WTC11 (cell line): Measurements from ENCODE around the gene DHFR. TPM values are rescaled to one million over a fixed set of nuclear protein-coding genes. Genes with fewer than 3 reads are reported as not detected.

ENCODE experiments used
- ATAC-seq: fragments of 200-7000 bp; cut with Tn5 transposase; 2 replicates; pipeline ENCODE4 v1.10.0; 2021; ENCODE audit warnings: mild to moderate bottlenecking, moderate library complexity
- CTCF ChIA-PET: fragments of 300-600 bp; sonication (Branson Sonifier 250); formaldehyde crosslinking; loops from one replicate; lab custom pipeline; 2021; ENCODE audit warnings: antibody characterized with exemption; lab: Charles Lee
- POLR2A ChIA-PET: fragments of 350-600 bp; sonication (Branson Sonifier 250); formaldehyde crosslinking; loops from one replicate; lab custom pipeline; 2021; ENCODE audit warnings: antibody characterized with exemption; lab: Charles Lee
- DNase-seq: peaks from one replicate; pipeline ENCODE4 v3.0.0; 2021; ENCODE audit warnings: low spot score
- H3K27ac Mint-ChIP-seq: 2 replicates; pipeline ENCODE4 v1.8.0; 2021; ENCODE audit warnings: mixed read lengths
- H3K27me3 Mint-ChIP-seq: 2 replicates; pipeline ENCODE4 v1.8.0; 2021; ENCODE audit warnings: low read depth, mild to moderate bottlenecking, moderate library complexity, mixed read lengths
- H3K36me3 Mint-ChIP-seq: 2 replicates; pipeline ENCODE4 v1.8.0; 2021; ENCODE audit warnings: mixed read lengths
- H3K4me1 Mint-ChIP-seq: 2 replicates; pipeline ENCODE4 v1.8.0; 2022; ENCODE audit warnings: mixed read lengths
- H3K4me3 Mint-ChIP-seq: 2 replicates; pipeline ENCODE4 v1.8.0; 2021; ENCODE audit warnings: mild to moderate bottlenecking, moderate library complexity, mixed read lengths
- H3K9me3 Mint-ChIP-seq: 2 replicates; pipeline ENCODE4 v1.8.0; 2021; ENCODE audit warnings: mixed read lengths
- ELF4 ChIP-seq: sonication (generic); formaldehyde crosslinking; IDR thresholded peaks from 2 replicates; pipeline ENCODE4 v1.8.1; 2022; ENCODE audit warnings: low read depth, mild to moderate bottlenecking, moderate library complexity, missing genetic modification reagents
- EMX1 ChIP-seq: fragments of 250-450 bp; sonication (Bioruptor Pico); IDR thresholded peaks from 2 replicates; pipeline ENCODE4 v1.8.0; 2021; ENCODE audit warnings: mild to moderate bottlenecking
- FOXJ3 ChIP-seq: sonication (generic); formaldehyde crosslinking; IDR thresholded peaks from 2 replicates; pipeline ENCODE4 v1.9.0; 2021; ENCODE audit warnings: missing genetic modification reagents, mild to moderate bottlenecking, borderline replicate concordance
- FOXP1 ChIP-seq: sonication (generic); formaldehyde crosslinking; IDR thresholded peaks from 2 replicates; pipeline ENCODE4 v1.8.0; 2022; ENCODE audit warnings: missing genetic modification reagents, mild to moderate bottlenecking, moderate library complexity, borderline replicate concordance
- IRF2 ChIP-seq: sonication (generic); formaldehyde crosslinking; IDR thresholded peaks from 2 replicates; pipeline ENCODE4 v1.8.0; 2022; ENCODE audit warnings: low read depth, missing genetic modification reagents, borderline replicate concordance
- NFYB ChIP-seq: sonication (generic); formaldehyde crosslinking; conservative IDR thresholded peaks from 2 replicates; pipeline ENCODE4 v1.8.0; 2022; ENCODE audit warnings: low read depth, missing genetic modification reagents
- OVOL2 ChIP-seq: fragments of 250-450 bp; sonication (Bioruptor Pico); IDR thresholded peaks from 2 replicates; pipeline ENCODE4 v1.9.0; 2021; ENCODE audit warnings: mild to moderate bottlenecking, borderline replicate concordance
- TCF7 ChIP-seq: sonication (generic); formaldehyde crosslinking; IDR thresholded peaks from 2 replicates; pipeline ENCODE4 v1.8.0; 2022; ENCODE audit warnings: mild to moderate bottlenecking, low read depth, missing genetic modification reagents, moderate library complexity
- TEAD4 ChIP-seq: sonication (generic); formaldehyde crosslinking; IDR thresholded peaks from 2 replicates; pipeline ENCODE4 v1.8.0; 2022; ENCODE audit warnings: mild to moderate bottlenecking, missing genetic modification reagents
- ZNF121 ChIP-seq: sonication (generic); formaldehyde crosslinking; IDR thresholded peaks from 2 replicates; pipeline ENCODE4 v1.8.0; 2023; ENCODE audit warnings: missing genetic modification reagents
- ZNF138 ChIP-seq: sonication (generic); formaldehyde crosslinking; conservative IDR thresholded peaks from 2 replicates; pipeline ENCODE4 v1.8.1; 2022; ENCODE audit warnings: mild to moderate bottlenecking, moderate library complexity, missing genetic modification reagents
- ZNF232 ChIP-seq: sonication (generic); formaldehyde crosslinking; IDR thresholded peaks from 2 replicates; pipeline ENCODE4 v1.8.0; 2022; ENCODE audit warnings: mild to moderate bottlenecking, missing genetic modification reagents
- ZNF396 ChIP-seq: fragments of 250-450 bp; sonication (Bioruptor Pico); IDR thresholded peaks from 2 replicates; pipeline ENCODE4 v1.8.0; 2021; ENCODE audit warnings: mild to moderate bottlenecking, moderate library complexity, borderline replicate concordance
- ZNF416 ChIP-seq: fragments of 250-450 bp; sonication (Bioruptor Pico); IDR thresholded peaks from 2 replicates; pipeline ENCODE4 v1.9.0; 2021; ENCODE audit warnings: mild to moderate bottlenecking, inconsistent platforms
- total RNA-seq: library from RNA; stranded (reverse); gene quantifications from 3 replicates; pipeline ENCODE4 v1.2.3, GENCODE V29; 2021
- TF ChIP-seq, protein P1 (sequence below): sonication (generic); formaldehyde crosslinking; IDR thresholded peaks from 2 replicates; pipeline ENCODE4 v1.8.1; 2022; ENCODE audit warnings: missing genetic modification reagents, borderline replicate concordance
- TF ChIP-seq, protein P2 (sequence below): sonication (generic); formaldehyde crosslinking; IDR thresholded peaks from 2 replicates; pipeline ENCODE4 v1.8.1; 2023; ENCODE audit warnings: mild to moderate bottlenecking, missing genetic modification reagents, borderline replicate concordance
- TF ChIP-seq, protein P3 (sequence below): sonication (generic); formaldehyde crosslinking; IDR thresholded peaks from 2 replicates; pipeline ENCODE4 v1.8.1; 2023; ENCODE audit warnings: mild to moderate bottlenecking, moderate library complexity, missing genetic modification reagents
- TF ChIP-seq, protein P4 (sequence below): fragments of 250-450 bp; sonication (Bioruptor Pico); IDR thresholded peaks from 2 replicates; pipeline ENCODE4 v1.8.0; 2021; ENCODE audit warnings: mild to moderate bottlenecking
- TF ChIP-seq, protein P5 (sequence below): sonication (generic); formaldehyde crosslinking; IDR thresholded peaks from 2 replicates; pipeline ENCODE4 v1.8.0; 2023; ENCODE audit warnings: missing genetic modification reagents, mild to moderate bottlenecking, borderline replicate concordance
- TF ChIP-seq, protein P6 (sequence below): fragments of 250-450 bp; sonication (Bioruptor Pico); IDR thresholded peaks from 2 replicates; pipeline ENCODE4 v1.9.0; 2021; ENCODE audit warnings: mild to moderate bottlenecking
- TF ChIP-seq, protein P7 (sequence below): sonication (generic); formaldehyde crosslinking; IDR thresholded peaks from 2 replicates; pipeline ENCODE4 v1.8.0; 2022; ENCODE audit warnings: mild to moderate bottlenecking, missing genetic modification reagents

The DHFR gene
- total RNA-seq, 1 experiment from 2014 or later: 68.0 TPM

DNA sequence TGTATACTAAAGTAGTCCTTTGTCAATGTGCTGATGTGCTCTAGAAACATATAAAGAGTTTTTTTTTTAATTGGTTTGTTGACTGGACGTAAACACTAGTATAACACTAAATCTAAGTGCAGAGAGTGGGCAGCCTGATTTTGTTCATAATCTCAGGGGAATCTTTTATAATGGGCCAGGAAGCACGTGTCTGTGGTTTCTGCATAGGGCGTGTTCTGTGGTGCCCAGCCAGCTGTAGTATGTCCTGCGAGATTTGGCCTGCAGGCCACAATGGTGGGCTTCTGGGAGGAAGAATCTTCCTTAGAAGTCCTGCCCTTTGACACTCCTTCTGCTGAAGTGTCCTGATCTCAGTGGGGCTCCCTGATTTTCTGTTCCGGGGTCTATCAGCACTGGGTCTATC lies 49.0 kb upstream of the DHFR start:
- no peaks in the 10 kb centered on the region for H3K27me3 Mint-ChIP-seq
- H3K27ac Mint-ChIP-seq: peak overlapping the region; percentile 85
- ChIA-PET CTCF (interaction anchor here (1.4 kb wide), 1 partner anchor 8 kb away, joined by 5 read pairs; no protein-coding TSS in a partner anchor), POLR2A (no interaction called here)
- H3K4me1 Mint-ChIP-seq: peaks cover 29% of the 10 kb centered on the region
- TF ChIP-seq, protein P1, sequence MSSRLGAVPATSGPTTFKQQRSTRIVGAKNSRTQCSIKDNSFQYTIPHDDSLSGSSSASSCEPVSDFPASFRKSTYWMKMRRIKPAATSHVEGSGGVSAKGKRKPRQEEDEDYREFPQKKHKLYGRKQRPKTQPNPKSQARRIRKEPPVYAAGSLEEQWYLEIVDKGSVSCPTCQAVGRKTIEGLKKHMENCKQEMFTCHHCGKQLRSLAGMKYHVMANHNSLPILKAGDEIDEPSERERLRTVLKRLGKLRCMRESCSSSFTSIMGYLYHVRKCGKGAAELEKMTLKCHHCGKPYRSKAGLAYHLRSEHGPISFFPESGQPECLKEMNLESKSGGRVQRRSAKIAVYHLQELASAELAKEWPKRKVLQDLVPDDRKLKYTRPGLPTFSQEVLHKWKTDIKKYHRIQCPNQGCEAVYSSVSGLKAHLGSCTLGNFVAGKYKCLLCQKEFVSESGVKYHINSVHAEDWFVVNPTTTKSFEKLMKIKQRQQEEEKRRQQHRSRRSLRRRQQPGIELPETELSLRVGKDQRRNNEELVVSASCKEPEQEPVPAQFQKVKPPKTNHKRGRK: no peak
- TF ChIP-seq FOXP1 (CRISPR knock-in tag) (no peak), NFYB (CRISPR knock-in tag) (no peak)
- no peak overlapping the region for H3K4me3 Mint-ChIP-seq
- peaks cover 9% of the 10 kb centered on the region for H3K9me3 Mint-ChIP-seq
- H3K36me3 Mint-ChIP-seq: peaks cover 11% of the 10 kb centered on the region; the same call in 1 of the 2 replicates
- DNase-seq (no peak), ATAC-seq (no peak; the same call in none of the 2 replicates)

DNA sequence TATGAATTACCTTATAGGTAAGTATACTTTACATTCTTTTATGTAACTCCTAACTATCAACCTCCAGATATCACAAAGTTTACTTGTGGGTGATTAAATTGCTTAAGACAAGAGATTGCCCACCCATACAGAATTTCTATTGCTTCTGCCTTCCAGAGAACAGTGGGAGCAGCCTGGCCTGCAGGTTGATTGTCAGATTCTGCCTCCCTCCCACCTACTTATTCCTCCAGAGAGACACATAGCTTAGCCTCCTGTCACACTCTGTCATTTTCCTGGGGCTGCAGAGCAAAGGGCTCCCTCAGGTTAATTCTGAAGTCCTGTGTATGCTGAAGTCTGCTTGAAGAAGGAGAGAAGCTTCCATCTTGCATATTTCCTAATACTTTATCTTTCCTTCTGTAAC lies 48.5 kb upstream of the DHFR start:
- 0 out of 2 replicates have a peak, but pooled peaks have one; percentile 9 for ATAC-seq
- peak overlapping the region; percentile 26; the same call in 1 of the 2 replicates for H3K27ac Mint-ChIP-seq
- no peak overlapping the region for H3K4me3 Mint-ChIP-seq
- CTCF ChIA-PET: interaction anchor here (1.4 kb wide), 1 partner anchor 9 kb away, joined by 5 read pairs; no protein-coding TSS in a partner anchor
- H3K27me3 Mint-ChIP-seq: no peaks in the 10 kb centered on the region
- POLR2A ChIA-PET: no interaction called here
- H3K36me3 Mint-ChIP-seq: peaks cover 11% of the 10 kb centered on the region
- H3K9me3 Mint-ChIP-seq: peaks cover 9% of the 10 kb centered on the region
- H3K4me1 Mint-ChIP-seq: peaks cover 31% of the 10 kb centered on the region
- DNase-seq: no peak
- TF ChIP-seq ZNF416 (CRISPR knock-in tag): no peak
- no peak for TF ChIP-seq EMX1 (CRISPR knock-in tag)
- TF ChIP-seq OVOL2 (CRISPR knock-in tag): no peak
- no peak for TF ChIP-seq IRF2 (CRISPR knock-in tag)
- no peak for TF ChIP-seq ZNF396 (CRISPR knock-in tag)
- TF ChIP-seq, protein P2, sequence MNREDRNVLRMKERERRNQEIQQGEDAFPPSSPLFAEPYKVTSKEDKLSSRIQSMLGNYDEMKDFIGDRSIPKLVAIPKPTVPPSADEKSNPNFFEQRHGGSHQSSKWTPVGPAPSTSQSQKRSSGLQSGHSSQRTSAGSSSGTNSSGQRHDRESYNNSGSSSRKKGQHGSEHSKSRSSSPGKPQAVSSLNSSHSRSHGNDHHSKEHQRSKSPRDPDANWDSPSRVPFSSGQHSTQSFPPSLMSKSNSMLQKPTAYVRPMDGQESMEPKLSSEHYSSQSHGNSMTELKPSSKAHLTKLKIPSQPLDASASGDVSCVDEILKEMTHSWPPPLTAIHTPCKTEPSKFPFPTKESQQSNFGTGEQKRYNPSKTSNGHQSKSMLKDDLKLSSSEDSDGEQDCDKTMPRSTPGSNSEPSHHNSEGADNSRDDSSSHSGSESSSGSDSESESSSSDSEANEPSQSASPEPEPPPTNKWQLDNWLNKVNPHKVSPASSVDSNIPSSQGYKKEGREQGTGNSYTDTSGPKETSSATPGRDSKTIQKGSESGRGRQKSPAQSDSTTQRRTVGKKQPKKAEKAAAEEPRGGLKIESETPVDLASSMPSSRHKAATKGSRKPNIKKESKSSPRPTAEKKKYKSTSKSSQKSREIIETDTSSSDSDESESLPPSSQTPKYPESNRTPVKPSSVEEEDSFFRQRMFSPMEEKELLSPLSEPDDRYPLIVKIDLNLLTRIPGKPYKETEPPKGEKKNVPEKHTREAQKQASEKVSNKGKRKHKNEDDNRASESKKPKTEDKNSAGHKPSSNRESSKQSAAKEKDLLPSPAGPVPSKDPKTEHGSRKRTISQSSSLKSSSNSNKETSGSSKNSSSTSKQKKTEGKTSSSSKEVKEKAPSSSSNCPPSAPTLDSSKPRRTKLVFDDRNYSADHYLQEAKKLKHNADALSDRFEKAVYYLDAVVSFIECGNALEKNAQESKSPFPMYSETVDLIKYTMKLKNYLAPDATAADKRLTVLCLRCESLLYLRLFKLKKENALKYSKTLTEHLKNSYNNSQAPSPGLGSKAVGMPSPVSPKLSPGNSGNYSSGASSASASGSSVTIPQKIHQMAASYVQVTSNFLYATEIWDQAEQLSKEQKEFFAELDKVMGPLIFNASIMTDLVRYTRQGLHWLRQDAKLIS (CRISPR knock-in tag): no peak
- TF ChIP-seq, protein P3, sequence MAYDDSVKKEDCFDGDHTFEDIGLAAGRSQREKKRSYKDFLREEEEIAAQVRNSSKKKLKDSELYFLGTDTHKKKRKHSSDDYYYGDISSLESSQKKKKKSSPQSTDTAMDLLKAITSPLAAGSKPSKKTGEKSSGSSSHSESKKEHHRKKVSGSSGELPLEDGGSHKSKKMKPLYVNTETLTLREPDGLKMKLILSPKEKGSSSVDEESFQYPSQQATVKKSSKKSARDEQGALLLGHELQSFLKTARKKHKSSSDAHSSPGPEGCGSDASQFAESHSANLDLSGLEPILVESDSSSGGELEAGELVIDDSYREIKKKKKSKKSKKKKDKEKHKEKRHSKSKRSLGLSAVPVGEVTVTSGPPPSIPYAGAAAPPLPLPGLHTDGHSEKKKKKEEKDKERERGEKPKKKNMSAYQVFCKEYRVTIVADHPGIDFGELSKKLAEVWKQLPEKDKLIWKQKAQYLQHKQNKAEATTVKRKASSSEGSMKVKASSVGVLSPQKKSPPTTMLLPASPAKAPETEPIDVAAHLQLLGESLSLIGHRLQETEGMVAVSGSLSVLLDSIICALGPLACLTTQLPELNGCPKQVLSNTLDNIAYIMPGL (CRISPR knock-in tag): no peak
- no peak for TF ChIP-seq ELF4 (CRISPR knock-in tag)
- no peak for TF ChIP-seq TCF7 (CRISPR knock-in tag)
- TF ChIP-seq, protein P4, sequence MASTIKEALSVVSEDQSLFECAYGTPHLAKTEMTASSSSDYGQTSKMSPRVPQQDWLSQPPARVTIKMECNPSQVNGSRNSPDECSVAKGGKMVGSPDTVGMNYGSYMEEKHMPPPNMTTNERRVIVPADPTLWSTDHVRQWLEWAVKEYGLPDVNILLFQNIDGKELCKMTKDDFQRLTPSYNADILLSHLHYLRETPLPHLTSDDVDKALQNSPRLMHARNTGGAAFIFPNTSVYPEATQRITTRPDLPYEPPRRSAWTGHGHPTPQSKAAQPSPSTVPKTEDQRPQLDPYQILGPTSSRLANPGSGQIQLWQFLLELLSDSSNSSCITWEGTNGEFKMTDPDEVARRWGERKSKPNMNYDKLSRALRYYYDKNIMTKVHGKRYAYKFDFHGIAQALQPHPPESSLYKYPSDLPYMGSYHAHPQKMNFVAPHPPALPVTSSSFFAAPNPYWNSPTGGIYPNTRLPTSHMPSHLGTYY: no peak
- TF ChIP-seq FOXJ3: no peak
- TF ChIP-seq ZNF232: no peak
- no peak for TF ChIP-seq ZNF138 (CRISPR knock-in tag)
- TF ChIP-seq, protein P5, sequence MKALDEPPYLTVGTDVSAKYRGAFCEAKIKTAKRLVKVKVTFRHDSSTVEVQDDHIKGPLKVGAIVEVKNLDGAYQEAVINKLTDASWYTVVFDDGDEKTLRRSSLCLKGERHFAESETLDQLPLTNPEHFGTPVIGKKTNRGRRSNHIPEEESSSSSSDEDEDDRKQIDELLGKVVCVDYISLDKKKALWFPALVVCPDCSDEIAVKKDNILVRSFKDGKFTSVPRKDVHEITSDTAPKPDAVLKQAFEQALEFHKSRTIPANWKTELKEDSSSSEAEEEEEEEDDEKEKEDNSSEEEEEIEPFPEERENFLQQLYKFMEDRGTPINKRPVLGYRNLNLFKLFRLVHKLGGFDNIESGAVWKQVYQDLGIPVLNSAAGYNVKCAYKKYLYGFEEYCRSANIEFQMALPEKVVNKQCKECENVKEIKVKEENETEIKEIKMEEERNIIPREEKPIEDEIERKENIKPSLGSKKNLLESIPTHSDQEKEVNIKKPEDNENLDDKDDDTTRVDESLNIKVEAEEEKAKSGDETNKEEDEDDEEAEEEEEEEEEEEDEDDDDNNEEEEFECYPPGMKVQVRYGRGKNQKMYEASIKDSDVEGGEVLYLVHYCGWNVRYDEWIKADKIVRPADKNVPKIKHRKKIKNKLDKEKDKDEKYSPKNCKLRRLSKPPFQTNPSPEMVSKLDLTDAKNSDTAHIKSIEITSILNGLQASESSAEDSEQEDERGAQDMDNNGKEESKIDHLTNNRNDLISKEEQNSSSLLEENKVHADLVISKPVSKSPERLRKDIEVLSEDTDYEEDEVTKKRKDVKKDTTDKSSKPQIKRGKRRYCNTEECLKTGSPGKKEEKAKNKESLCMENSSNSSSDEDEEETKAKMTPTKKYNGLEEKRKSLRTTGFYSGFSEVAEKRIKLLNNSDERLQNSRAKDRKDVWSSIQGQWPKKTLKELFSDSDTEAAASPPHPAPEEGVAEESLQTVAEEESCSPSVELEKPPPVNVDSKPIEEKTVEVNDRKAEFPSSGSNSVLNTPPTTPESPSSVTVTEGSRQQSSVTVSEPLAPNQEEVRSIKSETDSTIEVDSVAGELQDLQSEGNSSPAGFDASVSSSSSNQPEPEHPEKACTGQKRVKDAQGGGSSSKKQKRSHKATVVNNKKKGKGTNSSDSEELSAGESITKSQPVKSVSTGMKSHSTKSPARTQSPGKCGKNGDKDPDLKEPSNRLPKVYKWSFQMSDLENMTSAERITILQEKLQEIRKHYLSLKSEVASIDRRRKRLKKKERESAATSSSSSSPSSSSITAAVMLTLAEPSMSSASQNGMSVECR (CRISPR knock-in tag): no peak
- no peak for TF ChIP-seq ZNF121 (CRISPR knock-in tag)
- TF ChIP-seq TEAD4 (CRISPR knock-in tag): no peak
- TF ChIP-seq, protein P6, sequence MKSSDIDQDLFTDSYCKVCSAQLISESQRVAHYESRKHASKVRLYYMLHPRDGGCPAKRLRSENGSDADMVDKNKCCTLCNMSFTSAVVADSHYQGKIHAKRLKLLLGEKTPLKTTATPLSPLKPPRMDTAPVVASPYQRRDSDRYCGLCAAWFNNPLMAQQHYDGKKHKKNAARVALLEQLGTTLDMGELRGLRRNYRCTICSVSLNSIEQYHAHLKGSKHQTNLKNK (CRISPR knock-in tag): no peak
- TF ChIP-seq, protein P7, sequence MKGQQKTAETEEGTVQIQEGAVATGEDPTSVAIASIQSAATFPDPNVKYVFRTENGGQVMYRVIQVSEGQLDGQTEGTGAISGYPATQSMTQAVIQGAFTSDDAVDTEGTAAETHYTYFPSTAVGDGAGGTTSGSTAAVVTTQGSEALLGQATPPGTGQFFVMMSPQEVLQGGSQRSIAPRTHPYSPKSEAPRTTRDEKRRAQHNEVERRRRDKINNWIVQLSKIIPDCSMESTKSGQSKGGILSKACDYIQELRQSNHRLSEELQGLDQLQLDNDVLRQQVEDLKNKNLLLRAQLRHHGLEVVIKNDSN (CRISPR knock-in tag): no peak
